Measurements from ENCODE around the gene NEDD4L.

NEDD4L gene

GRCh38 chr18:58247363-58247834 lies 203.4 kb downstream of the NEDD4L start:
- peak; percentile 54 for DNase-seq (ENCODE audit: extremely low spot score)
- TF ChIP-seq CTCF (IDR thresholded peaks at IDR 0.05; ENCODE audit: control extremely low read depth, extremely low read depth, low read depth, missing control alignments): no peak
- CTCF ChIA-PET: no interaction called here
- POLR2A ChIA-PET: no interaction called here

- no peak for TF ChIP-seq CTCF (IDR thresholded peaks at IDR 0.05; ENCODE audit: control extremely low read depth, extremely low read depth, low read depth, missing control alignments)
- ChIA-PET POLR2A (no interaction called here), CTCF (interaction anchor here (0.6 to 1.5 kb wide), 5 partner anchors 13 to 80 kb away, joined by 3 to 4 read pairs (median 3); no protein-coding TSS in a partner anchor)
- no peak for DNase-seq (ENCODE audit: extremely low spot score)
Observed at GRCh38 chr18:58249712-58250111, 205.7 kb downstream of the NEDD4L start.

- no peak for DNase-seq (ENCODE audit: extremely low spot score)
- ChIA-PET CTCF (no interaction called here), POLR2A (no interaction called here)
- no peak for TF ChIP-seq CTCF (IDR thresholded peaks at IDR 0.05; ENCODE audit: control extremely low read depth, extremely low read depth, low read depth, missing control alignments)
Observed at GRCh38 chr18:58251416-58251815, 207.4 kb downstream of the NEDD4L start.

GRCh38 chr18:58252166-58252565 lies 208.1 kb downstream of the NEDD4L start:
- CTCF ChIA-PET: no interaction called here
- POLR2A ChIA-PET: no interaction called here
- TF ChIP-seq CTCF (IDR thresholded peaks at IDR 0.05; ENCODE audit: control extremely low read depth, extremely low read depth, low read depth, missing control alignments): no peak
- DNase-seq (ENCODE audit: extremely low spot score): no peak

- POLR2A ChIA-PET: no interaction called here
- no peak for DNase-seq (ENCODE audit: extremely low spot score)
- CTCF ChIA-PET: no interaction called here
- no peak for TF ChIP-seq CTCF (IDR thresholded peaks at IDR 0.05; ENCODE audit: control extremely low read depth, extremely low read depth, low read depth, missing control alignments)
Observed at GRCh38 chr18:58253318-58253717, 209.3 kb downstream of the NEDD4L start.

- no peak for DNase-seq (ENCODE audit: extremely low spot score)
- POLR2A ChIA-PET: no interaction called here
- CTCF ChIA-PET: interaction anchor here (0.7 to 1.2 kb wide), 4 partner anchors 10 to 24 kb away, joined by 3 to 4 read pairs (median 3); no protein-coding TSS in a partner anchor
- no peak for TF ChIP-seq CTCF (IDR thresholded peaks at IDR 0.05; ENCODE audit: control extremely low read depth, extremely low read depth, low read depth, missing control alignments)
Observed at GRCh38 chr18:58253871-58254270, 209.8 kb downstream of the NEDD4L start.
